GM18508 (cell line): ENCODE data around the gene CCDC106.

Experiments
- ATAC-seq: cut with Tn5 transposase; IDR thresholded peaks from one replicate; pipeline ENCODE4 v1.9.1; 2021; ENCODE audit warnings: moderate number of reproducible peaks; ENCODE audit not compliant: insufficient read depth, unreplicated experiment

The CCDC106 gene

DNA sequence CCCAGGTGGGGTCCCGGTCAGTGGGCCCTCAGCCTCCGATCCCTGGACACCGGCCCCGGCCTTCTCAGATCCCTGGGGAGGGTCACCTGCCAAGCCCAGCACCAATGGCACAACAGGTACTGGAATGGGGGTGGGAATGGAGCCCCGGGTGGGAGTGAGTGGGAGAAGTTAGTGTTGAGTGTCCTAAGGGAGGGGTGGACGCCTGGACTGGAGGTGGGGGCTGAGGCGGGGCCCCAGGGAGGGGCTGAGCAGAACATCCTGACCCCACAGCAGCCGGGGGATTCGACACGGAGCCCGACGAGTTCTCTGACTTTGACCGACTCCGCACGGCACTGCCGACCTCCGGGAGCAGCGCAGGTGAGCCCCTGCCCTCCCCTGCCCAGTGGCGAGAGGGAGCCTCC, 44.7 kb downstream of the CCDC106 start:
- ATAC-seq = no peak

DNA sequence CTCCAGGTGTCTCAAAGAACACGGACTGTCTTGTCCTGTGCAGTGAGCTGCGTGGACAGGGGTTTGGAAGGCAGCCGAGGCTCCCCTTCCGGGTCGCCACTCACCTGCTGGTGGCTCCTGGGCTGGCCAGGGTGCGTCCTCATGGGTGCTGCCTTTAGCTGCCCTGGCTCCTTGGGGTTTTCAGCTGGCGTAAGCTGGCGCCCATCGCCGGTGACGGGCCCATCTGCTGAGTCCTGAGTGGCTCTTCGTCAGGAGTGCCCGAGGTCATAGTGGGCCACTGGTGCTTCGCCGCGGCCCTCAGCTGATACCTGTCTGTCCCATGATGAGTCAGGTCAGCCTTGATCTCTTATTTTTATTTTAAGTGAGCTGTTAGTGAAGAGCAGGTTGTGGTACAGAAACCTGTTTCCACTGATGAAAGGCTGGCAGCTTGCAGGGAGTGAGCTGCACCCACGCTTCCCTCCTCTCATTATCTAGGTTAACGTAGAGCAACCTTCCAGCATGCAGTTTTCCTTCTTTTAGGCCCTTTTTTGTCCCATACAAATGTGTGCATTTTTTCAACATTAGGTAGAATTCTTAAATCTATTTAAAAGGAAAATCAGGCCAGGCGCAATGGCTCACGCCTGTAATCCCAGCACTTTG, 45.4 kb downstream of the CCDC106 start:
- no peak for ATAC-seq

DNA sequence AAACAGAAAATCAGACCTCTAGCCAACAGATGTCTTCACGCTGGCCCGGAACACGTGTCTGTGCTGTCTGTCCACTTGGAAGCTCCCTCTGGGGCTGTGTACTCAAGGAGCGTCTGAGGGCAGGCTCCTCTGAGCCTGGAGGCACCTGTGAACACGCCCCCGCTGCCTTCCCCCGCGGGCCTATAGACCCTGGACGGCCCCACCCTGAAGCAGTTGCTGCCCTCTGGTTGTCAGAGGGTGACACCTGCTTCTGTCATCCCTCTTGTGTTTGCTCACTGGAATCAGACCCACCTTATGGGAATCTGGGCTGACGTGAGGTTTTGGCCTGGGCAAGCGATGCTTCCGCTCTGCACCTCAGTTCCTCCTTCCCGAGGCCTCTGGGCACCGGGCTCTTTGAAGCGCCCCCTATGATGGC, 46.2 kb downstream of the CCDC106 start:
- ATAC-seq = no peak

DNA sequence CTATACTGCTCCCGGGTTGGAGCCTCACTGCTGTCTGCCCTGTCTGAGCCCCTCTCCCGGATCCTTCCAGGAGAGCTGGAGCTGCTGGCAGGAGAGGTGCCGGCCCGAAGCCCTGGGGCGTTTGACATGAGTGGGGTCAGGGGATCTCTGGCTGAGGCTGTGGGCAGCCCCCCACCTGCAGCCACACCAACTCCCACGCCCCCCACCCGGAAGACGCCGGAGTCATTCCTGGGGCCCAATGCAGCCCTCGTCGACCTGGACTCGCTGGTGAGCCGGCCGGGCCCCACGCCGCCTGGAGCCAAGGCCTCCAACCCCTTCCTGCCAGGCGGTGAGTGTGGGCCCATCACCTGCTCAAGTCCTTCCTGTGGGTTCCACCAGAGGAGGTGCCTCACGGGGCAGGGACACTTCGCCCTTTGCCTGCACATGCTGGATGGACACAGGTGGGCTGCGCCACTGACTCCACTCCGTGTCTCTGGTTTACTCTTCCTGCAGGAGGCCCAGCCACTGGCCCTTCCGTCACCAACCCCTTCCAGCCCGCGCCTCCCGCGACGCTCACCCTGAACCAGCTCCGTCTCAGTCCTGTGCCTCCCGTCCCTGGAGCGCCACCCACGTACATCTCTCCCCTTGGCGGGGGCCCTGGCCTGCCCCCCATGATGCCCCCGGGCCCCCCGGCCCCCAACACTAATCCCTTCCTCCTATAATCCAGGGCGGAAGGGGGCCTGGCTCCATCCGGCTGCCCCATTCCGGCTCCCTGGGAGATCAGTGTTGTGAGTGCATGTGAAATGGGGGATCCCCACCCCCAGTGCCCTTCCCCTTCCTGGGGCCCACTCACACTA, 46.9 kb downstream of the CCDC106 start:
- ATAC-seq = no peak

DNA sequence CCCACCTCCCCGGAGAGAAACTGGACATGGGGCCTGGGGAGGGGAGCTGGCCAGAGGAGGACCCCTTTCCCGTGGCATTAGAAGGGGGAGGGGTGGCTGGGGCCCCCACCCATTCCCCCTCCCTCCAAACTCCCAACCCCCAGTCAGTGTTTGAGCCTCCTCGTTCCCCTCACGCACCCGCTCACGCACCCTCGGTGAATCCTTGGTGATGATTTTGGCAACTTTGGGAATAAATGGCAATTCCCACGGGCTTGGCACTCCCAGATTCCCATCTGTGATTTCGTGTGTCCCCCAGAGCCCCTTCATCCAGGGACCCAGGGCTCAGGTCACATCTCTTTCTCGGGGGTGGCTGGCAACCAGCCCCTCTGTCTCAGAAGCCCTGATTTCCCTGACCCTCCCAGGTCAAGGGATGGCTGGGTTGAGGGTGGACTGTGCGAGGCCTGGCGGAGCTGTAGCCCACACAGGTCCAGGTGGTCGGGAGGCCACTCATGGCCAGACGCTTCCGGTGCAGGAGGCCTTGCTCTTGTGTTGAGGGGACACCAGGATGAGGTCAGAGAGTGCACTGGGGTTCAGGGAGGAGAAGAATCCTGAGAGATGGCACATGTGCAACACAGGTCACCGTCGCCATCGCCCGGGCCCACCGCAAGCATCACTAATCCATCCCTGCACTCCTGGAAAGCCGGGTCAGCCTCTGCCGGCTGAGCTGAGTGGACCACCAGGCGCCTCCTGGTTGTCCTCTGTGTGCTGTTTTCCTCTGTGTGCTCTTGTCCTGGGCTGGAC, 47.7 kb downstream of the CCDC106 start:
- no peak for ATAC-seq

DNA sequence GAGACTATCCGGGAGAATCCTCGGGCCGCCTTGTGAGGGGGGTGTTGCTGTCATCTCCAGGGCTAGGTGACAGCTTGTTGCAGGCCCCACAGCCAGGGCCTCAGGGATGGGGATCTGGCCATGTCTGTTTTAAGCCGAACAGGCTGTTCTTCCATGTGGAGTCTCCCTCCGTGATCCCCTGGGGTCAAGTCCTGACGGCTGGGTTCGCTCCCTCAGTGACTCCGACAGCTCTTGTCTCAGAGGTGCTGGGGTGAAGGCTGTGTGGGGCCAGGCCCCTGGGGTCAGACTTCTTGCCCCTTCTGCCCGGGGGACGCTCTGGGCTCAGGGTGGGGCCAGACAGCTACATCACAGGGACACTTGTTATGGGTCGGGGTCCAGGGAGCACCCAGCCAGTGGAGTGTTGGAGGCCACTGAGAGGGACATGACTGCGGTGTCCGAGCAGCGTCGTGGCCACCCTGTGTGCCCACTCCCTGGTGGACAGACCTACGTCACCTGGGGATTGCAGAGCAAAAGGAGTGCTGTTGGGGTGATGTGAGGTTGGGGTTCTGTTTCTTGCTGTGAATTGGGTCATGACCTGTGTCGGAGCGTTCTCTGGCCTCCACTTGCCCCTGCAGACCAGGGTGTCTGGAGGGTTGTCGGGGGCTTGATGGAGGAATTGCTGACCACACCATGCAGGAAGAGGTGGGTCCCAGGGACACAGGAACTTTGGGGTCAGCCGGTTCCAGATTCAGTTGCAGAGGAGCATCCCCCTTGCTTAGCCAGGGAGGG, 48.5 kb downstream of the CCDC106 start:
- ATAC-seq = no peak

DNA sequence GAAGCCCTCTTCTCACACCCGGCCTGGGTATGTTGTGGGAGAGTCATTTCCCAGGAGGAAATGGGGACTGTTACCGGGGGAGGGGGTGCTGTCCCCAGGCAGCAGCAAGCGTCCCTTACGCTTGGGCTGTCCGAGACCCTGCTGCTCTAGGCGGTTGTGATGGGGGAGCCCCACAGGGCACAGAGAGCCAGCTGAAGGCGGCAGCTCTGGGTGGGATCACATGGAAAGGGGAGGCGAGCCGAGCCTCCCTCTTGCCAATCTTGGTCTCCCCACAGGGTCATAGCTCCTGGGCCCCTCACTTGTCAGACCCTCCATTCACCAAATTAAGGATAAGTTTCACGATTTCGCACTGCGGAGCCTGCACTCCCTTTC, 49.0 kb downstream of the CCDC106 start:
- no peak for ATAC-seq

DNA sequence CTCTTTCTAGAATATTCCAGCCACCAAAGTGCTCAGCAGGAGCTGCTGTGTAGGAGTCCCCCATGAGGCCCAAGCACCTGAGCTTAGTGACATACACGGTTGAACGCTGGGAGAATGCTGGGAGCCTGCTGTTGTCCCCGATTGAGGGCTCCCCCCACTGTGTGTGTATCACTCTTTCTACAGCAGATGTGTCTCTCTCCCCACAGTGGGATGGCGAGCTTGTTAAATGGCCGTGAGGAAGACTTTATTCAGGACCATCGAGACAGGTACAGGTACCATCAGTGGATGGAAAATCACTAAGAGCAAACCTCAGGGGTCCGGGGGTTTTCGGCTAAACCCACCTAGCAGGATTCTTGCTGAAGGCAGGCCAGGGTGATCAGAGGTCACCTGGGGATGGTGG, 49.7 kb downstream of the CCDC106 start:
- no peak for ATAC-seq

DNA sequence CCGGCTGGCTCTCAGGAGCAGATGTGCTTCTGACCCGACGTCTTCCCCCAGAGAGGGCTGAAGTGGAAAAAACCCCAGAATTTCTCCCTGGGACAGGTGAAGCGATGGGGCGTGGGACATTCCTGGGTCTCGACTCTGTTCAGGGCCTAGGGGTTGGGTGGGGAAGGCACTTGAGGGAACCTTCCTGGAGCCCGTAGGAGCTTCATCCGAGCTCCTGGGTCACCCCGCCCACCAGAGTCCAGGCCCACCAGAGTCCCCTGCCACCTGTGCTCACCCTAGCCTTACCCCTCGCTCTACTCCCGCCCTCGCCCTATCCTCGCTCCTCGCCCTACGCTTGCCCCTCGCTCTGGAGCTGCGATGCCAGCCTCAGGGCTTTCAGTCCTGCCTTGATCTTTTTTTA, 50.2 kb downstream of the CCDC106 start:
- no peak for ATAC-seq

DNA sequence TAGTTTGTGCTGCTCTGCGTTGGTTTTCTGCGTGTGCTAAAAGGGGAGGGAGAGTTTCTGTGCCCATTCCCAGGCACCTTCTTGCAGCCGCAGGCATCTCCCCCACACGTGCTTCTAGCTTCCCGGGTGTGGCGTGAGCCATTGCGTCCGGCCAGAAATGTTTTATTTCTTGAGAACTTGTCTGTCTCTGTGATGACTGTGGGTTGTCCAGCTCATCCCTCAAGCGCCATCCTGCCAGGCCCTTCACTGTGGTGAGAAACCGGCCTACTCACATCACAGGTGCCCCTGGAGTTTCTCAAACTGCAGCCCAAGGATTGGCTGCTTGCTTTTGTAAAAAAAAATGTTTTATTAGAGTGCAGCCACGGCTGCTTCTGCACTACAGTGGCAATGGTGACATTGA, 51.2 kb downstream of the CCDC106 start:
- ATAC-seq = no peak

DNA sequence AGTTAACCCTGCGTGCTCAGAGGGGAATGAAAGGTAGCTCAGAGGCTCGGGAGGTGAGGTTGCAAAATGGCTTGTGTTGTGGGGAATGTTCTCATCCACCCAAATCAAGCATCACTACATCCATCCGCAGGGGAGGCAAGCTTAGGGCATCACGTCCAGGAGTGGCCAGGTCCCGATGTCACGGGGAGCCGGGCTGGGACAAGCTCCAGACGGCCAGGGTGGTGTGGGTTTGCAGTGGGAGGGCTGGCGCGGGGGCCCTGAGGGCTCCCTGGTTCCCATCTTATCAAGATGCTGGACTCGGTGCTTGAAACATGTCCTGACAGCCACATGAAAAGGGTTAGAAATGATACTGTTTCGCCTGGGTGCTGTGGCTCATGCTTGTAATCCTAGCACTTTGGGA, 52.8 kb downstream of the CCDC106 start:
- ATAC-seq = no peak

DNA sequence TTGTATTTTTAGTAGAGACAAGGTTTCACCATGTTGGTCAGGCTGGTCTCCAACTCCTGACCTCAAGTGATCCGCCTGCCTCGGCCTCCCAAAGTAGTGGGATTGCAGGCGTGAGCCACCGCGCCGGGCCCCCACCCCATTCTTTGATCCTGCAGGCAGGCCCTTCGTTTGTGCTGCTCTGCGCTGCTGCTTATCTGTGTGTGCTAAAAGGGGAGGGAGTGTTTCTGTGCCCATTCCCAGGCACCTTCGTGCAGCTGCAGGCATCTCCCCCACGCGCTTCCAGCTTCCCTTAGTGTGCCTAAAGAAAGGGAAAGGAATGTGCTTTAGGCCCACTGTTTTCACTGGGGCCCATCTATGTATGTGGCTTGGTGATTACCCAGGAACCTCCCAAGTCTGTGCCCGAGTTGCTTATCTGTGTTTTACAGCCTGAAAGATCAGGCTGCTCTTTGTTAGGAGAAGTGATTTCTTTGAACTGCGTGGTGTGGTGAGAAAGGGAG, 54.2 kb downstream of the CCDC106 start:
- no peak for ATAC-seq
